ENCODE measurements around the gene CERT1.
"Not testable (repeated sequence)": the region's sequence is repeated elsewhere in the genome, so short reads cannot be mapped to it uniquely, and the experiment has no call there.

CERT1 gene

GRCh38 chr5:75550597-75550996 lies 39.2 kb upstream of the CERT1 start:
- Histone ChIP-seq H3K9me3 (ENCODE audit: insufficient read depth, low read length) (no peaks in the 10 kb centered on the region), H3K9ac (ENCODE audit: insufficient read length, low read depth) (no peak overlapping the region), H3K4me3 (ENCODE audit: insufficient read length, low read depth) (no peak overlapping the region), H3K27me3 (ENCODE audit: insufficient read depth, insufficient read length) (no peaks in the 10 kb centered on the region), H3K36me3 (ENCODE audit: insufficient read depth, insufficient read length, low read length) (peaks cover 10% of the 10 kb centered on the region), H3K4me1 (ENCODE audit: insufficient read depth, insufficient read length) (no peaks in the 10 kb centered on the region)
- no peak for DNase-seq (ENCODE audit: low read depth, low spot score)
- TF ChIP-seq SUZ12 (IDR thresholded peaks at IDR 0.05; ENCODE audit: extremely low read depth, insufficient read depth, insufficient read length): no peak
- TF ChIP-seq YY1 (IDR thresholded peaks at IDR 0.05; ENCODE audit: insufficient read depth, insufficient read length): no peak
- TF ChIP-seq ZNF274 (IDR thresholded peaks at IDR 0.05; ENCODE audit: low read depth, low read length): no peak

DNA sequence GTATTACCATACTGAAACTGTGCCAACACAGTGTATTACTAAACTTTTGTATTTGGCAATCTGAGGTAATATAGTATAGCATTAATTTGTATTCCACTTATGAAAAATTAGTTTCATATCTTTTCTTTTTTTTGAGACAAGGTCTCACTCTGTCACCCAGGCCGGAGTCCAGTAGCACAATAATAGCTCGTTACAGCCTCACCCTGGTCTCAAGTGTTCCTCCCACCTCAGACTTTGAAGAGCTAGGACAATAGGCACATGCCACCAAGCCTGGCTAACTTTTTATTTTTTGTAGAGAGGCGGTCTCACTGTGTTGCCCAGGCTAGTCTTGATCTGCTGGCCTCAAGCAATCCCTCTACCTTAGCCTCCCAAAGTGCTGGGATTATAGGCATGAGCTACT lies 36.4 kb upstream of the CERT1 start:
- Histone ChIP-seq H3K9ac (ENCODE audit: insufficient read length, low read depth) (no peak overlapping the region), H3K36me3 (ENCODE audit: insufficient read depth, insufficient read length, low read length) (no peaks in the 10 kb centered on the region), H3K9me3 (ENCODE audit: insufficient read depth, low read length) (no peaks in the 10 kb centered on the region), H3K27me3 (ENCODE audit: insufficient read depth, insufficient read length) (no peaks in the 10 kb centered on the region), H3K4me3 (ENCODE audit: insufficient read length, low read depth) (no peak overlapping the region), H3K4me1 (ENCODE audit: insufficient read depth, insufficient read length) (no peaks in the 10 kb centered on the region)
- TF ChIP-seq YY1 (IDR thresholded peaks at IDR 0.05; ENCODE audit: insufficient read depth, insufficient read length): no peak
- TF ChIP-seq ZNF274 (IDR thresholded peaks at IDR 0.05; ENCODE audit: low read depth, low read length): no peak
- no peak for TF ChIP-seq SUZ12 (IDR thresholded peaks at IDR 0.05; ENCODE audit: extremely low read depth, insufficient read depth, insufficient read length)
- DNase-seq (ENCODE audit: low read depth, low spot score): no peak

GRCh38 chr5:75546830-75547229 lies 35.4 kb upstream of the CERT1 start:
- no peak for DNase-seq (ENCODE audit: low read depth, low spot score)
- TF ChIP-seq SUZ12 (IDR thresholded peaks at IDR 0.05; ENCODE audit: extremely low read depth, insufficient read depth, insufficient read length): no peak
- TF ChIP-seq ZNF274 (IDR thresholded peaks at IDR 0.05; ENCODE audit: low read depth, low read length): no peak

GRCh38 chr5:75545131-75545530 lies 33.7 kb upstream of the CERT1 start:
- Histone ChIP-seq H3K27me3 (ENCODE audit: insufficient read depth, insufficient read length) (no peaks in the 10 kb centered on the region), H3K9ac (ENCODE audit: insufficient read length, low read depth) (no peak overlapping the region), H3K9me3 (ENCODE audit: insufficient read depth, low read length) (no peaks in the 10 kb centered on the region), H3K4me3 (ENCODE audit: insufficient read length, low read depth) (no peak overlapping the region), H3K36me3 (ENCODE audit: insufficient read depth, insufficient read length, low read length) (no peaks in the 10 kb centered on the region), H3K4me1 (ENCODE audit: insufficient read depth, insufficient read length) (no peaks in the 10 kb centered on the region)
- DNase-seq (ENCODE audit: low read depth, low spot score): no peak
- no peak for TF ChIP-seq YY1 (IDR thresholded peaks at IDR 0.05; ENCODE audit: insufficient read depth, insufficient read length)
- no peak for TF ChIP-seq ZNF274 (IDR thresholded peaks at IDR 0.05; ENCODE audit: low read depth, low read length)
- TF ChIP-seq SUZ12 (IDR thresholded peaks at IDR 0.05; ENCODE audit: extremely low read depth, insufficient read depth, insufficient read length): no peak

More at GRCh38 chr5:75546830-75547229, 35.4 kb upstream of the CERT1 start:
- Histone ChIP-seq H3K27me3 (ENCODE audit: insufficient read depth, insufficient read length) (no peaks in the 10 kb centered on the region), H3K4me1 (ENCODE audit: insufficient read depth, insufficient read length) (no peaks in the 10 kb centered on the region), H3K4me3 (ENCODE audit: insufficient read length, low read depth) (no peak overlapping the region), H3K36me3 (ENCODE audit: insufficient read depth, insufficient read length, low read length) (no peaks in the 10 kb centered on the region), H3K9me3 (ENCODE audit: insufficient read depth, low read length) (no peaks in the 10 kb centered on the region), H3K9ac (ENCODE audit: insufficient read length, low read depth) (no peak overlapping the region)

- H3K9ac ChIP-seq (ENCODE audit: insufficient read length, low read depth): no peak overlapping the region
- no peak for TF ChIP-seq SUZ12 (IDR thresholded peaks at IDR 0.05; ENCODE audit: extremely low read depth, insufficient read depth, insufficient read length)
- peaks cover 7% of the 10 kb centered on the region for H3K4me1 ChIP-seq (ENCODE audit: insufficient read depth, insufficient read length)
- H3K27me3 ChIP-seq (ENCODE audit: insufficient read depth, insufficient read length): no peaks in the 10 kb centered on the region
- DNase-seq (ENCODE audit: low read depth, low spot score): no peak
- peaks cover 8% of the 10 kb centered on the region for H3K9me3 ChIP-seq (ENCODE audit: insufficient read depth, low read length)
- peaks cover 3% of the 10 kb centered on the region for H3K36me3 ChIP-seq (ENCODE audit: insufficient read depth, insufficient read length, low read length)
- H3K4me3 ChIP-seq (ENCODE audit: insufficient read length, low read depth): no peak overlapping the region
Observed at GRCh38 chr5:75538211-75538610, 26.8 kb upstream of the CERT1 start.

- Histone ChIP-seq H3K4me1 (ENCODE audit: insufficient read depth, insufficient read length) (peaks cover 7% of the 10 kb centered on the region), H3K36me3 (ENCODE audit: insufficient read depth, insufficient read length, low read length) (peaks cover 3% of the 10 kb centered on the region), H3K27me3 (ENCODE audit: insufficient read depth, insufficient read length) (no peaks in the 10 kb centered on the region), H3K9me3 (ENCODE audit: insufficient read depth, low read length) (peaks cover 8% of the 10 kb centered on the region), H3K9ac (ENCODE audit: insufficient read length, low read depth) (no peak overlapping the region), H3K4me3 (ENCODE audit: insufficient read length, low read depth) (no peak overlapping the region)
- no peak for DNase-seq (ENCODE audit: low read depth, low spot score)
- TF ChIP-seq ZNF274 (IDR thresholded peaks at IDR 0.05; ENCODE audit: low read depth, low read length): no peak
Observed at GRCh38 chr5:75536694-75537360, 25.4 kb upstream of the CERT1 start.

GRCh38 chr5:75536147-75536546 lies 24.7 kb upstream of the CERT1 start:
- Histone ChIP-seq H3K4me1 (ENCODE audit: insufficient read depth, insufficient read length) (peaks cover 7% of the 10 kb centered on the region), H3K9me3 (ENCODE audit: insufficient read depth, low read length) (peaks cover 8% of the 10 kb centered on the region), H3K4me3 (ENCODE audit: insufficient read length, low read depth) (no peak overlapping the region), H3K27me3 (ENCODE audit: insufficient read depth, insufficient read length) (no peaks in the 10 kb centered on the region), H3K36me3 (ENCODE audit: insufficient read depth, insufficient read length, low read length) (peaks cover 3% of the 10 kb centered on the region), H3K9ac (ENCODE audit: insufficient read length, low read depth) (no peak overlapping the region)
- TF ChIP-seq SUZ12 (IDR thresholded peaks at IDR 0.05; ENCODE audit: extremely low read depth, insufficient read depth, insufficient read length) (no peak), ZNF274 (IDR thresholded peaks at IDR 0.05; ENCODE audit: low read depth, low read length) (no peak), YY1 (IDR thresholded peaks at IDR 0.05; ENCODE audit: insufficient read depth, insufficient read length) (no peak)
- no peak for DNase-seq (ENCODE audit: low read depth, low spot score)

DNA sequence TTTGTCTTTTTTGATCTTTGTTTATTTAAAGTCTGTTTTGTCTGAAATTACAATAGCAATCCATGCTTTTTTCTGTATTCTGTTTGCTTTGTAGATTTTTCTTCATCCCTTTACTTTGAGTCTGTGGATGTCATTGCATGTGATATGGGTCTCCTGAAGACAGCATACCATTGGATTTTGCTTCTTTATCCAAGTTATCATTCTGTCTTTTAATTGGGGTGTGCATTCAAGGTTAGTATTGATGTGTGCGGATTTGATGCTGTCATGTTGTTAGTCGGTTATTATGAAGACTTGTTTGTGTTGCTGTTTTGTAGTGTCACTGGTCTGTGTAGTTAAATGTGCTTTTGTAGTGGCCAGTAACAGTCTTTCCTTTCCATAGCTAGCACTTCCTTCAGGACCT lies 23.3 kb upstream of the CERT1 start:
- H3K36me3 ChIP-seq (ENCODE audit: insufficient read depth, insufficient read length, low read length): peaks cover 3% of the 10 kb centered on the region
- no peak overlapping the region for H3K9ac ChIP-seq (ENCODE audit: insufficient read length, low read depth)
- no peaks in the 10 kb centered on the region for H3K27me3 ChIP-seq (ENCODE audit: insufficient read depth, insufficient read length)
- no peak for TF ChIP-seq SUZ12 (IDR thresholded peaks at IDR 0.05; ENCODE audit: extremely low read depth, insufficient read depth, insufficient read length)
- peaks cover 7% of the 10 kb centered on the region for H3K4me1 ChIP-seq (ENCODE audit: insufficient read depth, insufficient read length)
- peaks cover 8% of the 10 kb centered on the region for H3K9me3 ChIP-seq (ENCODE audit: insufficient read depth, low read length)
- no peak for DNase-seq (ENCODE audit: low read depth, low spot score)
- H3K4me3 ChIP-seq (ENCODE audit: insufficient read length, low read depth): no peak overlapping the region

GRCh38 chr5:75533716-75534115 lies 22.3 kb upstream of the CERT1 start:
- not testable (repeated sequence) for DNase-seq (ENCODE audit: low read depth, low spot score); H3K4me1 ChIP-seq (ENCODE audit: insufficient read depth, insufficient read length); H3K9me3 ChIP-seq (ENCODE audit: insufficient read depth, low read length); H3K27me3 ChIP-seq (ENCODE audit: insufficient read depth, insufficient read length); H3K9ac ChIP-seq (ENCODE audit: insufficient read length, low read depth); H3K36me3 ChIP-seq (ENCODE audit: insufficient read depth, insufficient read length, low read length); H3K4me3 ChIP-seq (ENCODE audit: insufficient read length, low read depth)

Data from NT2/D1 (cell line).